Lower leg skin (tissue), 3 donors: Measurements from ENCODE around the gene DPH7.

Source experiments
- POLR2A ChIP-seq, 2 donors: fragments of 450-650 bp; IDR thresholded peaks; one replicate each; pipeline ENCODE4 v1.6.1; 2016 to 2017; ENCODE audit warnings: antibody characterized with exemption in 2 of 2, mild to moderate bottlenecking in 1 of 2, moderate library complexity in 1 of 2
- TF ChIP-seq, protein P1 (sequence below), 3 donors: fragments of 450-650 bp; IDR thresholded peaks; one replicate each; pipeline ENCODE4 v1.5.1; 2016; ENCODE audit warnings: antibody characterized with exemption in 3 of 3, mild to moderate bottlenecking in 3 of 3, moderate library complexity in 2 of 3

DNA sequence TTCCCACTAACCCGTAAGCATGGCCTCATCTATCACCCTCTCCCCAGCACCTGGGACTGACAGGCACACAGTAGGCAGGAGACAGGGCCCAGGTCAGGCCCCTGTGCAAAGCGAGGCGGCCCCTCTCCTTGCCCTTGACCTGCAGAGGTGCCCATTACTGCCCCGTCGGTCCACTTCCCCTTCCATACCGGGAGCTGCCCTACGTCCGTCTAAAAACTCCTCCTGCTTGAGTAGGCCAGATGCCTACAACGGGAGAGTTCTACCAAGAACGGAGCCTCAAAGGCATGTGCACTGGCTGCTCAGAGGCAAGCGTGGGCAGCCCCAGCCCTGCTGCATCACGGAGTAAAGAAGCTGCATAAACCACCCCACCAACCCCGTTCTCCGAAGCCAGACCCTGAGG lies 4.6 kb upstream of the DPH7 start:
- TF ChIP-seq, protein P1, sequence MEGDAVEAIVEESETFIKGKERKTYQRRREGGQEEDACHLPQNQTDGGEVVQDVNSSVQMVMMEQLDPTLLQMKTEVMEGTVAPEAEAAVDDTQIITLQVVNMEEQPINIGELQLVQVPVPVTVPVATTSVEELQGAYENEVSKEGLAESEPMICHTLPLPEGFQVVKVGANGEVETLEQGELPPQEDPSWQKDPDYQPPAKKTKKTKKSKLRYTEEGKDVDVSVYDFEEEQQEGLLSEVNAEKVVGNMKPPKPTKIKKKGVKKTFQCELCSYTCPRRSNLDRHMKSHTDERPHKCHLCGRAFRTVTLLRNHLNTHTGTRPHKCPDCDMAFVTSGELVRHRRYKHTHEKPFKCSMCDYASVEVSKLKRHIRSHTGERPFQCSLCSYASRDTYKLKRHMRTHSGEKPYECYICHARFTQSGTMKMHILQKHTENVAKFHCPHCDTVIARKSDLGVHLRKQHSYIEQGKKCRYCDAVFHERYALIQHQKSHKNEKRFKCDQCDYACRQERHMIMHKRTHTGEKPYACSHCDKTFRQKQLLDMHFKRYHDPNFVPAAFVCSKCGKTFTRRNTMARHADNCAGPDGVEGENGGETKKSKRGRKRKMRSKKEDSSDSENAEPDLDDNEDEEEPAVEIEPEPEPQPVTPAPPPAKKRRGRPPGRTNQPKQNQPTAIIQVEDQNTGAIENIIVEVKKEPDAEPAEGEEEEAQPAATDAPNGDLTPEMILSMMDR (IDR thresholded peaks at IDR 0.05): no peak
- TF ChIP-seq POLR2A (IDR thresholded peaks at IDR 0.05): no peak
